SK-N-SH (cell line): ENCODE data around the gene MPDU1. TPM values are rescaled to one million over a fixed set of nuclear protein-coding genes. Genes with fewer than 3 reads are reported as not detected.
"Not testable (repeated sequence)": the region's sequence is repeated elsewhere in the genome, so short reads cannot be mapped to it uniquely, and the experiment has no call there.

Experiments used
- CTCF ChIA-PET: fragments of 300-600, 350-600 bp; formaldehyde crosslinking; extraction: SDS; loops from one replicate; lab custom pipeline; 2021; lab: Yijun Ruan, JAX
- POLR2A ChIA-PET: fragments of 350-600 bp; sonication (Branson Sonifier 250); formaldehyde crosslinking; extraction: SDS; loops from one replicate; lab custom pipeline; 2020; ENCODE audit warnings: antibody characterized with exemption, inconsistent platforms; lab: Yijun Ruan, JAX
- DNase-seq: peaks from one replicate; pipeline ENCODE4 v3.0.0; 2012
- H2AFZ ChIP-seq: fragments of 200-600 bp; sonication (generic); 2 replicates; pipeline ENCODE4 v1.8.1; 2016; ENCODE audit warnings: antibody characterized with exemption, mild to moderate bottlenecking, low read depth
- H3F3A ChIP-seq: fragments of 200-600 bp; sonication (generic); replicated peaks from 2 replicates; pipeline ENCODE3; 2016; ENCODE audit warnings: antibody characterized with exemption, mild to moderate bottlenecking; ENCODE audit not compliant: insufficient read depth
- H3K27ac ChIP-seq, 2 experiments: fragments of 200-500 bp in 1 of 2; fragments of 200-600 bp in 1 of 2; sonication (Bioruptor generic) in 1 of 2; sonication (generic), shearing (Covaris generic) in 1 of 2; 2 replicates each; pipeline versions ENCODE4 v1.5.1 to v1.6.1; 2014 to 2016; ENCODE audit warnings: low read depth in 2 of 2, inconsistent platforms in 1 of 2, low read length in 1 of 2, mild to moderate bottlenecking in 1 of 2, mixed read lengths in 1 of 2
- H3K27me3 ChIP-seq: fragments of 200-600 bp; sonication (generic), shearing (Covaris generic); 2 replicates; pipeline ENCODE4 v1.6.1; 2016; ENCODE audit warnings: mixed run types; ENCODE audit not compliant: insufficient read depth
- H3K36me3 ChIP-seq, 2 experiments: fragments of 200-500 bp in 1 of 2; fragments of 200-600 bp in 1 of 2; sonication (Bioruptor generic) in 1 of 2; sonication (generic) in 1 of 2; replicated peaks in 1 of 2; 2 replicates each; pipeline versions ENCODE3 to v1.5.1; 2014 to 2016; ENCODE audit warnings: low read length in 1 of 2, mild to moderate bottlenecking in 1 of 2; ENCODE audit not compliant: insufficient read depth in 2 of 2, control insufficient read depth in 1 of 2
- H3K4me1 ChIP-seq, 2 experiments: fragments of 200-500 bp in 1 of 2; fragments of 200-600 bp in 1 of 2; sonication (Bioruptor generic) in 1 of 2; sonication (generic), shearing (Covaris generic) in 1 of 2; 2 replicates each; pipeline versions ENCODE4 v1.5.1 to v1.6.1; 2014 to 2016; ENCODE audit warnings: low read depth in 1 of 2, low read length in 1 of 2, mixed run types in 1 of 2; ENCODE audit not compliant: insufficient read depth in 2 of 2, control insufficient read depth in 1 of 2
- H3K4me2 ChIP-seq: fragments of 200-600 bp; sonication (generic), shearing (Covaris generic); 2 replicates; pipeline ENCODE4 v1.6.1; 2017; ENCODE audit warnings: mixed run types
- H3K4me3 ChIP-seq, 2 experiments: fragments of 200-500 bp in 1 of 2; fragments of 200-600 bp in 1 of 2; sonication (Bioruptor generic) in 1 of 2; sonication (generic), shearing (Covaris generic) in 1 of 2; 2 replicates each; pipeline versions ENCODE4 v1.5.1 to v1.8.1; 2014 to 2016; ENCODE audit warnings: low read depth in 2 of 2, inconsistent platforms in 1 of 2, low read length in 1 of 2, mild to moderate bottlenecking in 1 of 2, mixed read lengths in 1 of 2, moderate library complexity in 1 of 2
- H3K79me2 ChIP-seq: fragments of 200-600 bp; sonication (generic); 2 replicates; pipeline ENCODE4 v1.8.1; 2017; ENCODE audit warnings: mild to moderate bottlenecking; ENCODE audit not compliant: insufficient read depth
- H3K9ac ChIP-seq: fragments of 200-600 bp; sonication (generic); 2 replicates; pipeline ENCODE4 v1.6.1; 2017; ENCODE audit warnings: mixed run types
- H3K9me2 ChIP-seq: fragments of 200-600 bp; sonication (generic); 2 replicates; pipeline ENCODE4 v1.6.1; 2017; ENCODE audit warnings: mixed run types
- H3K9me3 ChIP-seq: fragments of 200-600 bp; sonication (generic); 2 replicates; pipeline ENCODE4 v1.6.1; 2017; ENCODE audit warnings: mixed run types, mild to moderate bottlenecking, moderate library complexity
- H4K20me1 ChIP-seq: fragments of 200-600 bp; sonication (generic); 2 replicates; pipeline ENCODE4 v1.6.1; 2017; ENCODE audit warnings: mild to moderate bottlenecking, mixed run types; ENCODE audit not compliant: insufficient read depth
- CHD2 ChIP-seq: fragments of 150-350 bp; IDR thresholded peaks from 2 replicates; pipeline ENCODE4 v1.6.1; 2018; ENCODE audit warnings: low read length; ENCODE audit not compliant: partially characterized antibody
- EP300 ChIP-seq, 2 experiments: IDR thresholded peaks; 2 replicates each; pipeline versions ENCODE4 v1.4.0 to v1.6.1; 2012; ENCODE audit warnings: borderline replicate concordance in 1 of 2, low read depth in 1 of 2, low read length in 1 of 2
- FOXJ3 ChIP-seq: sonication (generic); formaldehyde crosslinking; IDR thresholded peaks from 2 replicates; pipeline ENCODE4 v1.5.1; 2020; ENCODE audit warnings: mild to moderate bottlenecking, missing genetic modification reagents
- GABPA ChIP-seq: IDR thresholded peaks from 2 replicates; pipeline ENCODE4 v1.4.0; 2012; ENCODE audit warnings: low read depth, mild to moderate bottlenecking
- MXI1 ChIP-seq: IDR thresholded peaks from 2 replicates; pipeline ENCODE4 v1.6.1; 2012; ENCODE audit warnings: mild to moderate bottlenecking, low read depth, low read length, improper control_type of control experiment
- NFIC ChIP-seq: IDR thresholded peaks from 2 replicates; pipeline ENCODE4 v1.4.0; 2012; ENCODE audit warnings: borderline replicate concordance
- RAD21 ChIP-seq: IDR thresholded peaks from 2 replicates; pipeline ENCODE4 v1.6.1; 2012; ENCODE audit warnings: mild to moderate bottlenecking, low read length
- RCOR1 ChIP-seq: fragments of 150-350 bp; IDR thresholded peaks from 2 replicates; pipeline ENCODE4 v1.6.1; 2017; ENCODE audit warnings: antibody characterized with exemption, low read length
- YY1 ChIP-seq: IDR thresholded peaks from 2 replicates; pipeline ENCODE4 v1.4.0; 2012; ENCODE audit warnings: low read depth, mild to moderate bottlenecking
- WGBS: methylation state at CpG from one replicate; pipeline ENCODE4 v1.1.6; 2017; ENCODE audit warnings: low lambda C conversion rate; 5-methylcytosine and 5-hydroxymethylcytosine counted together
- polyA plus RNA-seq, 3 experiments: library from polyadenylated mRNA; depleted of rRNA; stranded (reverse); fragments of >200 nt; gene quantifications; 2 replicates each; pipeline ENCODE4 v1.2.3, GENCODE V29; 2012
- TF ChIP-seq, protein P1 (sequence below): fragments of 150-350 bp; IDR thresholded peaks from 2 replicates; pipeline ENCODE4 v1.6.1; 2016; ENCODE audit warnings: mild to moderate bottlenecking, low read depth, low read length
- TF ChIP-seq, protein P2 (sequence below): IDR thresholded peaks from 2 replicates; pipeline ENCODE4 v1.4.0; 2012; ENCODE audit warnings: low read depth
- TF ChIP-seq, protein P3 (sequence below): IDR thresholded peaks from 2 replicates; pipeline ENCODE4; 2012

Gene MPDU1
- polyA plus RNA-seq, 1 of the 3 experiments (the other 2 are of a cell fraction) = 126 TPM

DNA sequence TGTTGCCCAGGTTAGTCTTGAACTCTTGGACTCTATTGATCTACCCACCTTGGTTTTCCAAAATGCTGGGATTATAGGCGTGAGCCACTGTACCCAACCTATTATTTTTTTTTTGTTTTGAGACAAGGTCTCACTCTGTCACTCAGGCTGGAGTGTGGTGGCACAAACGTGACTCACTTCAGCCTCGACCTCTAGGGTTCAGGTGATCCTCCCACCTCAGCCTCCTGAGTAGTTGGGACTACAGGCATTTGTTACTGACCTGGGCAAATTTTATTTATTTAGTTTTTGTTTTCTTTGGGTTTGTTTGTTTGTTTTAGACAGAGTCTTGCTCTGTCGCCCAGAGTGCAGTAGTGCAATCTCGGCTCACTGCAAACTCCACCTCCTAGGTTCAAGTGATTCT lies 40.0 kb downstream of the MPDU1 start:
- H4K20me1 ChIP-seq = no peaks in the 10 kb centered on the region
- H3K4me3 ChIP-seq = no peak overlapping the region
- H3K9ac ChIP-seq = no peak overlapping the region
- no peaks in the 10 kb centered on the region for H3F3A ChIP-seq
- H3K9me3 ChIP-seq = no peaks in the 10 kb centered on the region
- H3K4me2 ChIP-seq = no peak overlapping the region
- H2AFZ ChIP-seq = no peak overlapping the region
- H3K36me3 ChIP-seq = no peaks in the 10 kb centered on the region
- ChIA-PET POLR2A (no interaction called here), CTCF (no interaction called here)
- no peak for DNase-seq
- H3K79me2 ChIP-seq = peaks cover 10% of the 10 kb centered on the region; the same call in 1 of the 2 replicates
- H3K4me1 ChIP-seq = peaks cover 0 to 9% of the 10 kb centered on the region in 2 experiments; a peak in 1 of 4 replicates
- no peaks in the 10 kb centered on the region for H3K27me3 ChIP-seq
- WGBS = 75% methylated on average over 5 of the region's 5 CpGs
- no peaks in the 10 kb centered on the region for H3K9me2 ChIP-seq
- H3K27ac ChIP-seq = no peak overlapping the region
- TF ChIP-seq YY1 = no peak
- TF ChIP-seq, protein P1, sequence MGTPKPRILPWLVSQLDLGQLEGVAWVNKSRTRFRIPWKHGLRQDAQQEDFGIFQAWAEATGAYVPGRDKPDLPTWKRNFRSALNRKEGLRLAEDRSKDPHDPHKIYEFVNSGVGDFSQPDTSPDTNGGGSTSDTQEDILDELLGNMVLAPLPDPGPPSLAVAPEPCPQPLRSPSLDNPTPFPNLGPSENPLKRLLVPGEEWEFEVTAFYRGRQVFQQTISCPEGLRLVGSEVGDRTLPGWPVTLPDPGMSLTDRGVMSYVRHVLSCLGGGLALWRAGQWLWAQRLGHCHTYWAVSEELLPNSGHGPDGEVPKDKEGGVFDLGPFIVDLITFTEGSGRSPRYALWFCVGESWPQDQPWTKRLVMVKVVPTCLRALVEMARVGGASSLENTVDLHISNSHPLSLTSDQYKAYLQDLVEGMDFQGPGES = no peak

DNA sequence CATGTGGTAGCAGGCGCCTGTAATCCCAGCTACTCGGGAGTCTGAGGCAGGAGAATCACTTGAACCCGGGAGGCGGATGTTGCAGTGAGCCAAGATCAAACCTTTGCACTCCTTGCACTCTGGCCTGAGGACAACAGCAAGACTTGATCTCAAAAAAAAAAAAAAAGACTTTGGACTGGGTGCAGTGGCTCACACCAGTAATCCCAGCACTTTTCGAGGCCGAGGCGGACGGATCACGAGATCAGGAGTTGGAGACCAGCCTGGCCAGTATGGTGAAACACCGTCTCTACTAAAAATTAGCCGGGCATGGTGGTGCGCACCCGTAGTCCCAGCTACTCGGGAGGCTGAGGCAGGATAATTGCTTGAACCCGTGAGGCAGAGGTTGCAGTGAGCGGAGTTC lies 42.1 kb downstream of the MPDU1 start:
- not testable (repeated sequence) for H3K27me3 ChIP-seq, H3K9me2 ChIP-seq, H3K9ac ChIP-seq, H3K27ac ChIP-seq, H3K9me3 ChIP-seq, H3K4me2 ChIP-seq, H3F3A ChIP-seq, DNase-seq, H3K36me3 ChIP-seq, H2AFZ ChIP-seq, H3K4me3 ChIP-seq, H3K4me1 ChIP-seq, H4K20me1 ChIP-seq, H3K79me2 ChIP-seq
- ChIA-PET POLR2A (interaction anchor here (1.7 kb wide), 1 partner anchor 42 kb away, joined by 3 read pairs; the partner anchor contains the start of gene MPDU1), CTCF (interaction anchor here (1.1 to 11.8 kb wide), 4 partner anchors 8 to 231 kb away, joined by 3 to 166 read pairs (median 6); partner anchors contain the start of genes FXR2, NAA38, TP53 and WRAP53)
- WGBS = 97% methylated on average over 16 of the region's 16 CpGs

DNA sequence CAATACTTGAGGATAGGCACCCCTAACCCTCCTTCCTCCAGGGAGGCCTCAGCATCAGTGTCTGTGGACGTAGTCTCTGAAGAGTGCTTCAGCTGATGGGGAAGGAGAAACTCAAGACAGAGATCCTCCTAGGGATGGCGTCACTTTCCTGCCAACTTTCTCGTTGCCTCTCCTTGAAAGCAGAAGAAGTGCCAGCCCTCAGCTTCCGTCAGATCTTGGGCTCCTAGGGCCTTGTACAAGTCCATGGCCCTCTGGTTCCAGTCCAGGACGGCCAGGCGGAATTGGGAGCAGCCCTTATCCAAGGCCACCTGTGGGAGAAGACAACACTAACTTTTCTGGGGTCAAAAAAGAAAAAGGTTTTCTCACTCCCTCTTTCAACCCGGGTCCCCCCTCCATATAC lies 42.7 kb downstream of the MPDU1 start:
- no peak for DNase-seq
- WGBS = 89% methylated on average over 7 of the region's 7 CpGs
- Histone ChIP-seq H3K79me2 (peaks cover 10% of the 10 kb centered on the region; the same call in 1 of the 2 replicates), H3K9me2 (no peaks in the 10 kb centered on the region), H3K4me1 (peaks cover 0 to 13% of the 10 kb centered on the region in 2 experiments; a peak in 1 of 4 replicates), H4K20me1 (no peaks in the 10 kb centered on the region), H3K27ac (no peak overlapping the region), H3K9me3 (no peaks in the 10 kb centered on the region), H2AFZ (no peak overlapping the region), H3K36me3 (no peaks in the 10 kb centered on the region), H3F3A (no peaks in the 10 kb centered on the region), H3K4me3 (peak overlapping the region; percentile 62 to 77; a peak in 3 of 4 replicates), H3K4me2 (peak overlapping the region; percentile 92), H3K9ac (no peak overlapping the region), H3K27me3 (no peaks in the 10 kb centered on the region)
- no peak for TF ChIP-seq RAD21
- no peak for TF ChIP-seq GABPA
- no peak for TF ChIP-seq NFIC
- TF ChIP-seq EP300 (IDR thresholded peaks at IDR 0.05; ENCODE audit: borderline replicate concordance in 1 of 2, low read depth in 1 of 2, low read length in 1 of 2) = no peak
- no peak for TF ChIP-seq MXI1
- no peak for TF ChIP-seq RCOR1
- no peak for TF ChIP-seq CHD2
- TF ChIP-seq, protein P2, sequence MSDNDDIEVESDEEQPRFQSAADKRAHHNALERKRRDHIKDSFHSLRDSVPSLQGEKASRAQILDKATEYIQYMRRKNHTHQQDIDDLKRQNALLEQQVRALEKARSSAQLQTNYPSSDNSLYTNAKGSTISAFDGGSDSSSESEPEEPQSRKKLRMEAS = no peak
- TF ChIP-seq, protein P3, sequence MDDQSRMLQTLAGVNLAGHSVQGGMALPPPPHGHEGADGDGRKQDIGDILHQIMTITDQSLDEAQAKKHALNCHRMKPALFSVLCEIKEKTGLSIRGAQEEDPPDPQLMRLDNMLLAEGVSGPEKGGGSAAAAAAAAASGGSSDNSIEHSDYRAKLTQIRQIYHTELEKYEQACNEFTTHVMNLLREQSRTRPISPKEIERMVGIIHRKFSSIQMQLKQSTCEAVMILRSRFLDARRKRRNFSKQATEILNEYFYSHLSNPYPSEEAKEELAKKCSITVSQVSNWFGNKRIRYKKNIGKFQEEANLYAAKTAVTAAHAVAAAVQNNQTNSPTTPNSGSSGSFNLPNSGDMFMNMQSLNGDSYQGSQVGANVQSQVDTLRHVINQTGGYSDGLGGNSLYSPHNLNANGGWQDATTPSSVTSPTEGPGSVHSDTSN = no peak
- no peak for TF ChIP-seq FOXJ3 (CRISPR knock-in tag)
- ChIA-PET CTCF (interaction anchor here (2.4 to 11.8 kb wide), 2 partner anchors 12 to 62 kb away, joined by 7 to 166 read pairs; partner anchors contain the start of genes FXR2, TP53 and WRAP53), POLR2A (interaction anchor here (1.4 to 2.8 kb wide), 3 partner anchors 12 to 61 kb away, joined by 3 to 37 read pairs (median 12); partner anchors contain the start of genes FXR2, TP53 and WRAP53)
